22Rv1 (cell line): ENCODE results near the gene GPR108.
"Not testable (repeated sequence)": the region's sequence is repeated elsewhere in the genome, so short reads cannot be mapped to it uniquely, and the experiment has no call there.

Experiments
- CTCF ChIP-seq: fragments of 450-650 bp; IDR thresholded peaks from 2 replicates; pipeline ENCODE4 v1.5.1; 2017; ENCODE audit warnings: mild to moderate bottlenecking
- ZFX ChIP-seq: fragments of 450-650 bp; IDR thresholded peaks from 2 replicates; pipeline ENCODE4 v1.6.1; 2017; ENCODE audit warnings: antibody characterized with exemption, borderline replicate concordance

GRCh38 chr19:6762253-6762797, 24.9 kb upstream of the GPR108 start:
- not testable (repeated sequence) for TF ChIP-seq CTCF, ZFX
